ENCODE results near the gene TBC1D3G.
"Not testable (repeated sequence)": the region's sequence is repeated elsewhere in the genome, so short reads cannot be mapped to it uniquely, and the experiment has no call there.

Gene TBC1D3G

GRCh38 chr17:36323584-36323983 is at the start of gene TBC1D3G:
Gene TBC1D3G (plus strand): TSS chr17:36323884. CDS start chr17:36325412, 1,528 bp downstream.
- H3K36me3 Mint-ChIP-seq (ENCODE audit: low read depth); H3K4me1 Mint-ChIP-seq; H3K9me3 Mint-ChIP-seq; H3K4me3 Mint-ChIP-seq; H3K27ac Mint-ChIP-seq; H3K27me3 Mint-ChIP-seq (ENCODE audit: low read depth): not testable (repeated sequence)

- not testable (repeated sequence) for H3K36me3 Mint-ChIP-seq (ENCODE audit: low read depth); H3K9me3 Mint-ChIP-seq; H3K27me3 Mint-ChIP-seq (ENCODE audit: low read depth); H3K4me1 Mint-ChIP-seq; H3K27ac Mint-ChIP-seq; H3K4me3 Mint-ChIP-seq
These were observed 40.4 kb upstream of the TBC1D3G start for GRCh38 chr17:36283256-36283655.

DNA sequence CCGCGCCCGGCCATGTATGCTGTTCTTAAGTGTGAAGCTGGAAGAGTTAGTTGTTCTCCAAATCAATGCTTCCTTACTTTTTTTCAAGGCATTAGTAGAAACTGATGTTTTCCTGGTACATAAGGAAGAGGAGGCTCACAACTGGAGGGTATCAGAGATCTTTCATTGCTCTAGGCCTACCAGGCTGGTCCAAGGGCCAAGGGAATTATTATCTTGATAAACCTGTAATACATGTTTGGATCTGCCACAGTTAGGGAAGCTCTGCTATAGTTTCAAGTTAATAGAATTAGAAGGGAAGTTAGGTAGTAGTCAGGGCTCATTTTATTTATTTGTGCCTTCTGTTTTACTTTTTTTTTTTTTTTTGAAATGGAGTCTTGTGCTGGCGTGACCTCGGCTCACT is 39.5 kb upstream of the TBC1D3G start:
- H3K4me1 Mint-ChIP-seq; H3K27ac Mint-ChIP-seq; H3K9me3 Mint-ChIP-seq; H3K27me3 Mint-ChIP-seq (ENCODE audit: low read depth); H3K4me3 Mint-ChIP-seq; H3K36me3 Mint-ChIP-seq (ENCODE audit: low read depth): not testable (repeated sequence)

- H3K27ac Mint-ChIP-seq; H3K4me3 Mint-ChIP-seq; H3K4me1 Mint-ChIP-seq; H3K27me3 Mint-ChIP-seq (ENCODE audit: low read depth); H3K36me3 Mint-ChIP-seq (ENCODE audit: low read depth); H3K9me3 Mint-ChIP-seq: not testable (repeated sequence)
These were observed 33.6 kb upstream of the TBC1D3G start for GRCh38 chr17:36289965-36290612.

GRCh38 chr17:36295161-36295560 is 28.5 kb upstream of the TBC1D3G start:
- not testable (repeated sequence) for H3K4me1 Mint-ChIP-seq; H3K27ac Mint-ChIP-seq; H3K36me3 Mint-ChIP-seq (ENCODE audit: low read depth); H3K9me3 Mint-ChIP-seq; H3K27me3 Mint-ChIP-seq (ENCODE audit: low read depth); H3K4me3 Mint-ChIP-seq

- H3K9me3 Mint-ChIP-seq; H3K27ac Mint-ChIP-seq; H3K4me1 Mint-ChIP-seq; H3K4me3 Mint-ChIP-seq; H3K27me3 Mint-ChIP-seq (ENCODE audit: low read depth); H3K36me3 Mint-ChIP-seq (ENCODE audit: low read depth): not testable (repeated sequence)
These were observed 7.9 kb upstream of the TBC1D3G start for GRCh38 chr17:36315736-36316135.

DNA sequence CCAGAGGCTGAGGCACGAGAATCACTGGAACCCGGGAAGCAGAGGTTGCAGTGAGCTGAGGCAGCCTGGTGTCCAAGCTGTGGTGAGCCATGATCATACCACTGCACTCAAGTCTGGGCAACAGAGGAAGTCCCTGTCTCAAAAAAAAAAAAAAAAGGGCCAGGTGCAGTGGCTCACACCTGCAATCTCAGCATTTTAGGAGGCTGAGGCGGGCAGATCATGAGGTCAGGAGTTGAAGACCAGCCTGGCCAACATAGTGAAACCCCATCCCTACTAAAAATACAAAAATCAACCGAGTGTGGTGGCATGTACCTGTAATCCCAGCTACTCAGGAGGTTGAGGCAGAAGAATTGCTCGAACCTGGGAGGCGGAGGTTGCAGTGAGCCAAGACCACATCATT is 38.8 kb downstream of the TBC1D3G start:
- not testable (repeated sequence) for H3K36me3 Mint-ChIP-seq (ENCODE audit: low read depth); H3K9me3 Mint-ChIP-seq

GRCh38 chr17:36375938-36376337 is 52.3 kb downstream of the TBC1D3G start:
- not testable (repeated sequence) for H3K9me3 Mint-ChIP-seq; H3K27me3 Mint-ChIP-seq (ENCODE audit: low read depth); H3K4me1 Mint-ChIP-seq; H3K36me3 Mint-ChIP-seq (ENCODE audit: low read depth); H3K27ac Mint-ChIP-seq; H3K4me3 Mint-ChIP-seq

More for the DNA sequence above, 38.8 kb downstream of the TBC1D3G start:
- not testable (repeated sequence) for H3K4me1 Mint-ChIP-seq; H3K4me3 Mint-ChIP-seq; H3K27me3 Mint-ChIP-seq (ENCODE audit: low read depth); H3K27ac Mint-ChIP-seq
